Spleen (tissue), 7 donors: Measurements from ENCODE around the gene CWC22.

Source experiments
- POLR2A ChIP-seq, 3 donors: fragments of 450-650 bp; IDR thresholded peaks; one replicate each; pipeline ENCODE4 v1.5.1; 2017; ENCODE audit warnings: antibody characterized with exemption in 3 of 3, mild to moderate bottlenecking in 1 of 3
- POLR2AphosphoS5 ChIP-seq, 3 donors: sonication (generic); formaldehyde crosslinking; IDR thresholded peaks; one replicate each; pipeline ENCODE4 v1.5.1; 2017; ENCODE audit warnings: antibody characterized with exemption in 3 of 3
- TF ChIP-seq, protein P1 (sequence below), 11 experiments: fragments of 200-600 bp in 7 of 11; fragments of 450-650 bp in 4 of 11; sonication (generic) in 4 of 11; IDR thresholded peaks in 8 of 11; conservative IDR thresholded peaks in 3 of 11; 1 replicate in 7 of 11; 2 replicates in 4 of 11; pipeline versions ENCODE4 v1.4.0 to v1.8.0; 2016 to 2021; ENCODE audit warnings: antibody characterized with exemption in 11 of 11, inconsistent platforms in 4 of 11, mild to moderate bottlenecking in 1 of 11
- donor health status: DM: no; HTN: no; CAD: no; lungs with moderate emphysema.
- donor health status: DM: no; HTN: no; CAD: no.
- donor health status: DM: no; HTN: no; CAD: no.

DNA sequence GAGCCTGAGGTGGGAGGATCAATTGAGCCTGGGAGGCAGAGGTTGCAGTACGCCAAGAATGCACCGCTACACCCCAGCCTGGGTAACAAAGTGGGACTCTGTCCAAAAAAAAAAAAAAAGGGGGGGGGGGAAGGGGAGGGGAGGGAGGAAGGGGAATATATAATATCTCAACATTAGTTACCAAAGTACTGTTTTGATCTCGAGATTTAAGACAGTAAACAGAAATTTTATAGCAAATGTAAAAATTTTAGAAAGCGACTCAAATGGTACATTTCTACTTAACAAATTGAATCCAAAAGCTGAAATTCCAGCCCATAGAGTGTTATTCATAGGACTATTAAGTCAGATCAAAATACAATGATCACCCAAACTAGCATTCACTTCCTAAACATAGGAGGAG, 60.8 kb downstream of the CWC22 start:
- TF ChIP-seq, protein P1, sequence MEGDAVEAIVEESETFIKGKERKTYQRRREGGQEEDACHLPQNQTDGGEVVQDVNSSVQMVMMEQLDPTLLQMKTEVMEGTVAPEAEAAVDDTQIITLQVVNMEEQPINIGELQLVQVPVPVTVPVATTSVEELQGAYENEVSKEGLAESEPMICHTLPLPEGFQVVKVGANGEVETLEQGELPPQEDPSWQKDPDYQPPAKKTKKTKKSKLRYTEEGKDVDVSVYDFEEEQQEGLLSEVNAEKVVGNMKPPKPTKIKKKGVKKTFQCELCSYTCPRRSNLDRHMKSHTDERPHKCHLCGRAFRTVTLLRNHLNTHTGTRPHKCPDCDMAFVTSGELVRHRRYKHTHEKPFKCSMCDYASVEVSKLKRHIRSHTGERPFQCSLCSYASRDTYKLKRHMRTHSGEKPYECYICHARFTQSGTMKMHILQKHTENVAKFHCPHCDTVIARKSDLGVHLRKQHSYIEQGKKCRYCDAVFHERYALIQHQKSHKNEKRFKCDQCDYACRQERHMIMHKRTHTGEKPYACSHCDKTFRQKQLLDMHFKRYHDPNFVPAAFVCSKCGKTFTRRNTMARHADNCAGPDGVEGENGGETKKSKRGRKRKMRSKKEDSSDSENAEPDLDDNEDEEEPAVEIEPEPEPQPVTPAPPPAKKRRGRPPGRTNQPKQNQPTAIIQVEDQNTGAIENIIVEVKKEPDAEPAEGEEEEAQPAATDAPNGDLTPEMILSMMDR (IDR thresholded peaks at IDR 0.05 in 8 of 11, conservative IDR thresholded peaks at IDR 0.05 in 3 of 11): no peak
- no peak for TF ChIP-seq POLR2AphosphoS5 (IDR thresholded peaks at IDR 0.05)
- TF ChIP-seq POLR2A (IDR thresholded peaks at IDR 0.05): no peak
